GM10266 (cell line): ENCODE measurements around the gene DENND1A.

Source experiments
- DNase-seq: peaks from one replicate; pipeline ENCODE4 v3.0.0; 2012; ENCODE audit errors: extremely low spot score
- CTCF ChIP-seq: IDR thresholded peaks from 2 replicates; pipeline ENCODE4 v1.5.1; 2012; ENCODE audit warnings: mild to moderate bottlenecking, low read depth; ENCODE audit not compliant: control insufficient read depth, insufficient read depth; ENCODE audit errors: missing control alignments

DENND1A gene

GRCh38 chr9:123864251-123864650 is 65.7 kb downstream of the DENND1A start:
- no peak for TF ChIP-seq CTCF
- DNase-seq: no peak

GRCh38 chr9:123863164-123863855 is 66.6 kb downstream of the DENND1A start:
- no peak for DNase-seq
- TF ChIP-seq CTCF: no peak

GRCh38 chr9:123861756-123862120 is 68.2 kb downstream of the DENND1A start:
- no peak for TF ChIP-seq CTCF
- no peak for DNase-seq

GRCh38 chr9:123861086-123861755 is 68.7 kb downstream of the DENND1A start:
- TF ChIP-seq CTCF: no peak
- DNase-seq: no peak

- no peak for DNase-seq
- TF ChIP-seq CTCF: no peak
Observed at GRCh38 chr9:123860603-123861002, 69.3 kb downstream of the DENND1A start.

GRCh38 chr9:123852403-123852802 is 77.5 kb downstream of the DENND1A start:
- no peak for DNase-seq
- no peak for TF ChIP-seq CTCF

GRCh38 chr9:123851851-123852250 is 78.1 kb downstream of the DENND1A start:
- no peak for DNase-seq
- TF ChIP-seq CTCF: no peak
